ENCODE measurements around the gene ALDH4A1. TPM values are rescaled to one million over a fixed set of nuclear protein-coding genes. Genes with fewer than 3 reads are reported as not detected.

The ALDH4A1 gene
- total and polyA plus RNA-seq, 9 of the 15 experiments (the other 6 are each of a cell fraction or from before 2014, with no cell fraction given): 0.27 to 31.4 (median 16.6) TPM

DNA sequence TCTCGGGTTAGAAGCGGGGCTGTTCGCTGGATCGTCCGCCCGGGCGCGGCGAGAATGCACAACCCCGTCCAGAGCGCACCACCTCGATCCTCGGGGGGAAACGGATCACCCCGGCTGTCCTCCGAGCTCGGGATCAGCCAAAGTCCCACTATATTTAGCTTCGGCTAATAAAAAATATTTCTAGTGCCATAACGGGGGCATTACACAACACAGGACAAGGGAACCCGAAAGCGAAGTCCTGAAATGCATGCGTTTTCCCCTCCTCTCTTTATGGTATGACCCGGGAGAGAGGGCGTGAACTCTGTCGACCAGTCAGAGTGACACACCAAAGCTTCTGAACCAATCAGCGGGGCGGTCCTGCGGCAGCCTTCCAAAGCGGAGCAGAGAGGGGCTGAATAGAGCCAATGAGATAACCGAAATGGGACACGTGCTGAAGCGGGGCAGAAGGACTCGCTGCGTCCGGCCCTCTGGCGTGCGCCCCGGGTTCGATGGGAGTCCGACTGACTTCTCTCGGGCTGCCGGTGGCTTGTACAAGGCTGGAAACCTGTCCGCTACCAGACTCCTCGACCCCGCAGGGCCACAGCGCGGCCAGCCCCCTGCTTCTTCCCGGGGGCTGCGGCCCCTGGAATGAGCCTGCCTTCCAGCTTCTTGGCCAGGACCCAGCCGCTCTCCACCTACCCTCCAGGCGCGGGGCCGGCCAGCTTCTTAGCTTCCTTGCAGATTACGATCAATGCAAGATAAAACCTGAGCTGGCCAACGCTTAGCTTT is at the start of gene ALDH4A1 (continued):
- TF ChIP-seq, protein P1, sequence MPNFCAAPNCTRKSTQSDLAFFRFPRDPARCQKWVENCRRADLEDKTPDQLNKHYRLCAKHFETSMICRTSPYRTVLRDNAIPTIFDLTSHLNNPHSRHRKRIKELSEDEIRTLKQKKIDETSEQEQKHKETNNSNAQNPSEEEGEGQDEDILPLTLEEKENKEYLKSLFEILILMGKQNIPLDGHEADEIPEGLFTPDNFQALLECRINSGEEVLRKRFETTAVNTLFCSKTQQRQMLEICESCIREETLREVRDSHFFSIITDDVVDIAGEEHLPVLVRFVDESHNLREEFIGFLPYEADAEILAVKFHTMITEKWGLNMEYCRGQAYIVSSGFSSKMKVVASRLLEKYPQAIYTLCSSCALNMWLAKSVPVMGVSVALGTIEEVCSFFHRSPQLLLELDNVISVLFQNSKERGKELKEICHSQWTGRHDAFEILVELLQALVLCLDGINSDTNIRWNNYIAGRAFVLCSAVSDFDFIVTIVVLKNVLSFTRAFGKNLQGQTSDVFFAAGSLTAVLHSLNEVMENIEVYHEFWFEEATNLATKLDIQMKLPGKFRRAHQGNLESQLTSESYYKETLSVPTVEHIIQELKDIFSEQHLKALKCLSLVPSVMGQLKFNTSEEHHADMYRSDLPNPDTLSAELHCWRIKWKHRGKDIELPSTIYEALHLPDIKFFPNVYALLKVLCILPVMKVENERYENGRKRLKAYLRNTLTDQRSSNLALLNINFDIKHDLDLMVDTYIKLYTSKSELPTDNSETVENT (CRISPR knock-in tag; IDR thresholded peaks at IDR 0.05): peak; percentile 58; the same call in 1 of the 2 replicates
- TF ChIP-seq CEBPG (CRISPR knock-in tag; IDR thresholded peaks at IDR 0.05): peak; percentile 37; the same call in 1 of the 2 replicates
- TF ChIP-seq CEBPG (tag; conservative IDR thresholded peaks at IDR 0.05 in 1 of 2, IDR thresholded peaks at IDR 0.05 in 1 of 2): 0 out of 4 replicates have a peak, but pooled peaks of 1 of the 2 experiments have one; percentile 25
- TF ChIP-seq, protein P2, sequence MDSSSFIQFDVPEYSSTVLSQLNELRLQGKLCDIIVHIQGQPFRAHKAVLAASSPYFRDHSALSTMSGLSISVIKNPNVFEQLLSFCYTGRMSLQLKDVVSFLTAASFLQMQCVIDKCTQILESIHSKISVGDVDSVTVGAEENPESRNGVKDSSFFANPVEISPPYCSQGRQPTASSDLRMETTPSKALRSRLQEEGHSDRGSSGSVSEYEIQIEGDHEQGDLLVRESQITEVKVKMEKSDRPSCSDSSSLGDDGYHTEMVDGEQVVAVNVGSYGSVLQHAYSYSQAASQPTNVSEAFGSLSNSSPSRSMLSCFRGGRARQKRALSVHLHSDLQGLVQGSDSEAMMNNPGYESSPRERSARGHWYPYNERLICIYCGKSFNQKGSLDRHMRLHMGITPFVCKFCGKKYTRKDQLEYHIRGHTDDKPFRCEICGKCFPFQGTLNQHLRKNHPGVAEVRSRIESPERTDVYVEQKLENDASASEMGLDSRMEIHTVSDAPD (CRISPR knock-in tag; IDR thresholded peaks at IDR 0.05): no peak
- TF ChIP-seq, protein P3, sequence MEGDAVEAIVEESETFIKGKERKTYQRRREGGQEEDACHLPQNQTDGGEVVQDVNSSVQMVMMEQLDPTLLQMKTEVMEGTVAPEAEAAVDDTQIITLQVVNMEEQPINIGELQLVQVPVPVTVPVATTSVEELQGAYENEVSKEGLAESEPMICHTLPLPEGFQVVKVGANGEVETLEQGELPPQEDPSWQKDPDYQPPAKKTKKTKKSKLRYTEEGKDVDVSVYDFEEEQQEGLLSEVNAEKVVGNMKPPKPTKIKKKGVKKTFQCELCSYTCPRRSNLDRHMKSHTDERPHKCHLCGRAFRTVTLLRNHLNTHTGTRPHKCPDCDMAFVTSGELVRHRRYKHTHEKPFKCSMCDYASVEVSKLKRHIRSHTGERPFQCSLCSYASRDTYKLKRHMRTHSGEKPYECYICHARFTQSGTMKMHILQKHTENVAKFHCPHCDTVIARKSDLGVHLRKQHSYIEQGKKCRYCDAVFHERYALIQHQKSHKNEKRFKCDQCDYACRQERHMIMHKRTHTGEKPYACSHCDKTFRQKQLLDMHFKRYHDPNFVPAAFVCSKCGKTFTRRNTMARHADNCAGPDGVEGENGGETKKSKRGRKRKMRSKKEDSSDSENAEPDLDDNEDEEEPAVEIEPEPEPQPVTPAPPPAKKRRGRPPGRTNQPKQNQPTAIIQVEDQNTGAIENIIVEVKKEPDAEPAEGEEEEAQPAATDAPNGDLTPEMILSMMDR (IDR thresholded peaks at IDR 0.05 in 2 of 3, conservative IDR thresholded peaks at IDR 0.05 in 1 of 3; ENCODE audit: insufficient read depth in 2 of 3, low read depth in 1 of 3, low read length in 3 of 3): no peak
- peak; percentile 64 to 68 for TF ChIP-seq NRF1 (conservative IDR thresholded peaks at IDR 0.05 in 1 of 2, IDR thresholded peaks at IDR 0.05 in 1 of 2)
- TF ChIP-seq, protein P4, sequence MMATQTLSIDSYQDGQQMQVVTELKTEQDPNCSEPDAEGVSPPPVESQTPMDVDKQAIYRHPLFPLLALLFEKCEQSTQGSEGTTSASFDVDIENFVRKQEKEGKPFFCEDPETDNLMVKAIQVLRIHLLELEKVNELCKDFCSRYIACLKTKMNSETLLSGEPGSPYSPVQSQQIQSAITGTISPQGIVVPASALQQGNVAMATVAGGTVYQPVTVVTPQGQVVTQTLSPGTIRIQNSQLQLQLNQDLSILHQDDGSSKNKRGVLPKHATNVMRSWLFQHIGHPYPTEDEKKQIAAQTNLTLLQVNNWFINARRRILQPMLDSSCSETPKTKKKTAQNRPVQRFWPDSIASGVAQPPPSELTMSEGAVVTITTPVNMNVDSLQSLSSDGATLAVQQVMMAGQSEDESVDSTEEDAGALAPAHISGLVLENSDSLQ (IDR thresholded peaks at IDR 0.05): peak; percentile 93
- no peak for TF ChIP-seq PURB (CRISPR knock-in tag; IDR thresholded peaks at IDR 0.05; ENCODE audit: low read depth)
- TF ChIP-seq L3MBTL2 (IDR thresholded peaks at IDR 0.05): peak; percentile 99
- TF ChIP-seq, protein P5, sequence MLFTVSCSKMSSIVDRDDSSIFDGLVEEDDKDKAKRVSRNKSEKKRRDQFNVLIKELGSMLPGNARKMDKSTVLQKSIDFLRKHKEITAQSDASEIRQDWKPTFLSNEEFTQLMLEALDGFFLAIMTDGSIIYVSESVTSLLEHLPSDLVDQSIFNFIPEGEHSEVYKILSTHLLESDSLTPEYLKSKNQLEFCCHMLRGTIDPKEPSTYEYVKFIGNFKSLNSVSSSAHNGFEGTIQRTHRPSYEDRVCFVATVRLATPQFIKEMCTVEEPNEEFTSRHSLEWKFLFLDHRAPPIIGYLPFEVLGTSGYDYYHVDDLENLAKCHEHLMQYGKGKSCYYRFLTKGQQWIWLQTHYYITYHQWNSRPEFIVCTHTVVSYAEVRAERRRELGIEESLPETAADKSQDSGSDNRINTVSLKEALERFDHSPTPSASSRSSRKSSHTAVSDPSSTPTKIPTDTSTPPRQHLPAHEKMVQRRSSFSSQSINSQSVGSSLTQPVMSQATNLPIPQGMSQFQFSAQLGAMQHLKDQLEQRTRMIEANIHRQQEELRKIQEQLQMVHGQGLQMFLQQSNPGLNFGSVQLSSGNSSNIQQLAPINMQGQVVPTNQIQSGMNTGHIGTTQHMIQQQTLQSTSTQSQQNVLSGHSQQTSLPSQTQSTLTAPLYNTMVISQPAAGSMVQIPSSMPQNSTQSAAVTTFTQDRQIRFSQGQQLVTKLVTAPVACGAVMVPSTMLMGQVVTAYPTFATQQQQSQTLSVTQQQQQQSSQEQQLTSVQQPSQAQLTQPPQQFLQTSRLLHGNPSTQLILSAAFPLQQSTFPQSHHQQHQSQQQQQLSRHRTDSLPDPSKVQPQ (CRISPR knock-in tag; IDR thresholded peaks at IDR 0.05; ENCODE audit: borderline replicate concordance): no peak
- TF ChIP-seq, protein P6, sequence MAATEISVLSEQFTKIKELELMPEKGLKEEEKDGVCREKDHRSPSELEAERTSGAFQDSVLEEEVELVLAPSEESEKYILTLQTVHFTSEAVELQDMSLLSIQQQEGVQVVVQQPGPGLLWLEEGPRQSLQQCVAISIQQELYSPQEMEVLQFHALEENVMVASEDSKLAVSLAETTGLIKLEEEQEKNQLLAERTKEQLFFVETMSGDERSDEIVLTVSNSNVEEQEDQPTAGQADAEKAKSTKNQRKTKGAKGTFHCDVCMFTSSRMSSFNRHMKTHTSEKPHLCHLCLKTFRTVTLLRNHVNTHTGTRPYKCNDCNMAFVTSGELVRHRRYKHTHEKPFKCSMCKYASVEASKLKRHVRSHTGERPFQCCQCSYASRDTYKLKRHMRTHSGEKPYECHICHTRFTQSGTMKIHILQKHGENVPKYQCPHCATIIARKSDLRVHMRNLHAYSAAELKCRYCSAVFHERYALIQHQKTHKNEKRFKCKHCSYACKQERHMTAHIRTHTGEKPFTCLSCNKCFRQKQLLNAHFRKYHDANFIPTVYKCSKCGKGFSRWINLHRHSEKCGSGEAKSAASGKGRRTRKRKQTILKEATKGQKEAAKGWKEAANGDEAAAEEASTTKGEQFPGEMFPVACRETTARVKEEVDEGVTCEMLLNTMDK (IDR thresholded peaks at IDR 0.05; ENCODE audit: borderline replicate concordance, insufficient read depth, low read depth, low read length, poor library complexity, severe bottlenecking): peak; percentile 51
- no peak for TF ChIP-seq ZNF668 (CRISPR knock-in tag; IDR thresholded peaks at IDR 0.05)
- TF ChIP-seq NR2C1 (IDR thresholded peaks at IDR 0.05): peak; percentile 50; the same call in 1 of the 2 replicates
- TF ChIP-seq NR2C1 (tag; IDR thresholded peaks at IDR 0.05): peak; percentile 67; the same call in 1 of the 2 replicates
